Renal cortical epithelial cell (primary cell): Measurements from ENCODE around the gene ATRN. TPM values are rescaled to one million over a fixed set of nuclear protein-coding genes. Genes with fewer than 3 reads are reported as not detected.

Experiments
- DNase-seq: peaks from one replicate; pipeline ENCODE4 v3.0.0-alpha.2; 2011; ENCODE audit warnings: low read depth
- total RNA-seq: library from RNA; depleted of rRNA; stranded (reverse); fragments of >200 nt; gene quantifications from 2 replicates; pipeline ENCODE4 v1.2.3, GENCODE V29; 2014

Gene ATRN
- total RNA-seq, 1 donor from 2014 or later: 66.1 TPM

DNA sequence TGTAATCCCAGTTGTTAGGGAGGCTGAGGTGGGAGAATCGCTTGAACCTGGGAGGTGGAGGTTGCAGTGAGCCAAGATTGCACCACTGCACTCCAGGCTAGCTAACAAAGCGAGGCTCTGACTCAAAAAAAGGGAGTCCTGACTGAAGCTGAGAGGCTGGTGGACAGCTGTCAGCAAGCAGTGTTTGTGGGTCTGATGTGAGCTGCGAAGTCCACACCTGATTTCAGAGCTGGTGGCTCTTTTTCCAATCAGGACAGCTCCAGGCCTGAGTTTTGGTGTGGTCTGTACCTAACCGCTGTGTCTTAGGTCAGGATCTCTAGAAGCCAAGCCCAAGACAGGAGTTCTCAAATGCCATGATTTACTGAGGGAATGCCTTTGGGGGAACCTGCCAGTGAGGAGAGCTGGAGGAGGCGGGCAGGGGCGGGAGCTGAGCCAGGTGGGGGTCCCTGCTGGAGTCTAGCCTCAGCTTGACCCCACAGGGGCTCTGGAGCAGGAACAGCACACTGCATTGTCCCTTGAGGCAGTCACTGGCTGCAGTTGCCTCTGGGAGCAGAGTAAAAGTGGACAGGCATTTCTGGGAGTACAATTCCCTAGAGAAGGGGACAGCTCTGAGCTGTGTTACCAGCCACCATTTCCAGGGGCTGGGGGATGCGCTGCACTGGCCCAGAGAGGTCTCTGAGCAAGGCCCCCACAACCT lies 187.3 kb downstream of the ATRN start:
- DNase-seq: no peak

DNA sequence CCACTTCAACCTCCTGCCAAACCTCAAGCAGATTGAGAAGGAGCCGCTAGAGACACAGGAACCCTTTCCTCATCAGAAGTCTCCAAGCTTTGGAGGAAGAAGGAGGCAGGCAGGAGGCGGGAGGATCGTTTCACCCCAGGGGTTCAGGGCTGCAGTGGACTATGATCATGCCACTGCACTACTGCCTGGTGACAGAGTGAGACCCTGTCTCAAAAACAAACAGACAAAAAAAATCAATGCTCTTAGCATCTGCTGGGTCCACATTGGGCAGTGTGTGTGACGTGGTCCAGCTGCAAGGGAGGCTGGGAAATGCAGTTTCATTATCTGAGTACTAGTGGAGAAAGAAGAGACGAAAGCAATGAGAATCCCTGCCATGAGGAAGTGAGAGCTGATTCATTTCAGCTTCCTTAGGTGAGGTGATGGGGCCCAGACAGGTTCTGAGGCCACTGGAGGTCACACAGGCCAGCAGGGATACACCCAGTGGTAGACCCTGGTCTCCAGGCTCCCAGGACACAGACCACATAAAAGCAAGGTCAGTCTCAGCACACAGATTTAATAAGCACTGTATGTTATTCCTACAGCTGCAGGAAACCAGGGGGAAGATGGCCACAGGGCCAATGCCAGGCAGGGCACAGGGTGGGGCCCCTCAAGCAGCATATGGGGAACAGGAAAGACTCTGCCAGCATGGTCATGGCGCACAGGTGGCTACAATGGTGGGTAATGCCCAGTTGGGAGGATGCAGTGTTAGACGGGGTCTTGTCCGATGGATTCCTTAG lies 188.1 kb downstream of the ATRN start:
- DNase-seq: no peak

DNA sequence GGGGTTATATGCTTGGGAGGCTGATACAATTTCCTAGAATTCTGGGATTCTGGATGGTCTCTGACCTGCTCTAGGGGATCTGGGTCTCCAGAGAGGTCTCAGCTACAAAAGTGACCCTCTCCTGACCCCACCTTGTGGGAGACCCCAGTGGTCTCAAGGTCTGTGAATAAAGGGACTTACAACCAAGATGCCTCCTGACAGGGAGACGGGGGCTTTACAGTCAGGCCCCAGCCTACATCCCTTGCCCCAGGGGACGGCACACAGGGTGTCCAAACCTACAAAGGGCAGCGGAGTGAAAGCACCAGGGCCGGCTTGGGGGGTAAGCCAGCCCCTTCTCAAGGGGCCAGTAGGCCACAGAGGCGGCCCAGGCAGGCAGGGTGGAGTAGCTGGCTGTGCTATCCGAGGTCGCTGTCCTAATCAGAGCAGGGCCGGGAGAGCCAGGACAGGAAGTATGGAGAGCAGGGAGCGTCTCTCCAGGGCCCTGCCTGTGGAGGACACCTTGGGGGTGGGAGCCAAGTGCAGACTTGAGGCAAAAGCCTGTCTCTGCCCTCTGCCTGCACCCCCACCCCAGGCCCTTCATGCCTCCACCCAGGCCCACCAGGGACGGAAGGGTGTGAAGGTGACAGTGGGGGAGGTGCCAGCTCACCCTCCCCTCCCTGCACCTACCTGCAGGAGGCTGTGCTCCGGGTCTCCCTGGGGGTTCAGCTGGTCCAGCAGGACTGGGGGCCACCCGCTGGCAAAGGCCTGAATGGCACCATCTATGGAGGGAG lies 188.9 kb downstream of the ATRN start:
- no peak for DNase-seq

DNA sequence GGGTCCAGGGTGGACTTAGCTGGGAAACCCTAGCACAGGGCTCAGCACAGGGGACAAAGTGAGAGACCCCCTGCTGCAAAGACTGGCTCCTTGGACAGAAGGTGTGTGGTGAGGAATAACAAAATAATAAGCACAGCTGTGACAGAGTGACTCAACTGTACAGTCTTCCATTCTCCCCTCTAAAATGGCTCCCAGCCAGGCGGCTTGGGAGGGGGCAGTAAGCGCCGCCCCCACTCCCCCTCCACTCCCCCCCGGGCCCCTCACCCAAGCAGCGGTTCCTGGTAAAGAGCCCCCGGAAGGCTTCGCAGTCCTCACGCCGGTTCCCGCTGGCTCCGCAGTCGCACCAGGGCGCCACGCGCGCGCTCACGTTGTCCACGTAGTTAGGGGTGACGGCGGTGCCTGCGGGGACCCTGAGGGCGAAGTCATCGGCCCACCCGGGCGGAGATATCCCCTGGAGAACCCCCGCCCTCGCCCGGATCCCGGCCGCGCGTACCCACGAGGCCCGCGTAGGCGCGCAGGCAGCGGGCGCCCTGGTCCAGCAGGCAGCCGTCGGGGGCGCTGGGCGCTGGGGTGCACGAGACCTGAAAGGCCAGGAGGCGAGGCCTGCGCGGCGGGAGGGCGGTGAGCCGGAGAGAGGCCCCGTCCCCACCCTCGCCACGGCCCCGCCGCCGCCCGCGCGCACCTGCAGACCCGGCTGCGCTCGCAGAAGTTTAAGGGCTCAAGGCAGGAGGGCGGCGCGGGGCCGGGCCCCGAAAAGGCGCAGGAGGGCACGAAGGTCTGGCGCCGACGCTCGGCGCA lies 189.6 kb downstream of the ATRN start:
- no peak for DNase-seq

DNA sequence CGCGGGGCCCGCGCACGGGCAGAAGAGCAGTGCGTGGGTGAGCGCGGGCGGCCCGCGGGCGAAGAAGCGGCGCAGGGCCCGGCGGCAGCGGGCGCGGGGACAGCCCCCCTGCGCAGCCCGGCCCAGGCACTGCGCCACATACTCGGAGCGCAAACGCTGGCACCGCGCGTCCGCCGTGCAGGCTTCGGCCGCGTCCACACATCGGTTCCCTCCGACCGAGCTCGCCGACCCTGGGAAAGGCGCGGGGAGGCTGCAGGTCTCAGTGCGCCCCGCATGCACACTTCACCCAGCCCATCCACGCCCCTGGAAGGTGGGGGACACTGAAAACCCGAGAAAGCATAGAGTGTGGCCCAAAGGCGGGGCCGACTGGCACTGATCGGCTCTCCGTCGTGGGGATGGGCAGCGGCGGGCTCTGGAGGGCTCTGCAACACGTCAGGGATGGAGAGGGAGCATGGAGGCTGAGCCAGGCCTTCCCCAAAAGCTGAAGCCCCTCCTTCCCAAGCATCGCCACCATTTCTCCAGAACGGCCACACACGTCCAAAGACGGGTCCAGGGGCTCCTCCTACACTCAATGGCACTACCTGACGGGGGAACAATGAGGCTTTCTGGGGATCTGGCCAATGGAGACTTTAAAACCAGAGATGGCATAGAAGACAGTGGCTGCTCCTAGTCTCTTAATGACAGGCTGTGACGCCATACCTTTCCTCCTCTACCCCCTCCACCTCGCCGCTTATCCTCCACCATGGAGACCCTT lies 190.4 kb downstream of the ATRN start:
- no peak for DNase-seq

DNA sequence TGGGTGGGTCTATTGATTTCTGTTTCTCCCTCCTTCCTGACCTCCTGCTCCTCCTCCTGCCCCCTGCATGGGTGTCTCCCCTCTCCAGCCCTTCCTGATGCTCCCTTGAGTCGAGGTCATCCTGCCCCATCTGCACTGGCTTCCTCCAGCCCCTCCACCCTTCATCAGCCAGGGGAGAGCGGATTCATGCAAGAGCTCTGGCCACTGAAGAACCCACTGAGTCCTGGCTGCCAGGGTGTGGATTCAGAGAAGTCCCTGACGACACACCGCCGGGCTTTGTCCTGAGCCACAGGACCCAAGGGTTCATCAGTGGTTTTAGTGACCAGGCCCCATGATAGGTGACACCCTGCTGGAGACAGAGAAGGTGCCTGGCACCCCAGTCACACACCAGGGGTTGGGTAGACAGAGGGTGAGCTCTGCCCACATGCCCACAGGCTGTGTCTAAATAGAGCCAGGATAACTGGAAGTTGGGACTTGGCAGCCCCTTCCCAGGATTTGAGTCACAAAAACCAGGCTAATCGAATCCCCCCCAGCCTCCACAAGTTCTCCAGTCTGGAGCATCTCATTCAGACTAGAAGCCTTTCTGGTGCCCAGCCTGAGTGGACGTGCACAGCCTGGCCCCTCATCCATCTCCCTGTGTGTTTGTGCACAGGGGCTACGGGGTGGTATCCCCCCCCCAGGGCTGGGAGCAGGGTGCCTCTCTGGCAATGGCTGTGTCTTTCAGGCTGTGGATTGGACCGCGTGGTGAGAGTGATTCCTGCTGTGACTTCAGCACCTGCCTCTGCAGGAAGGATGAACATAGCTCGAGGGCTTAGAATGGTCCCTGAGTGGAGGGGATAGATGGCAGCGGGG lies 191.2 kb downstream of the ATRN start:
- no peak for DNase-seq

DNA sequence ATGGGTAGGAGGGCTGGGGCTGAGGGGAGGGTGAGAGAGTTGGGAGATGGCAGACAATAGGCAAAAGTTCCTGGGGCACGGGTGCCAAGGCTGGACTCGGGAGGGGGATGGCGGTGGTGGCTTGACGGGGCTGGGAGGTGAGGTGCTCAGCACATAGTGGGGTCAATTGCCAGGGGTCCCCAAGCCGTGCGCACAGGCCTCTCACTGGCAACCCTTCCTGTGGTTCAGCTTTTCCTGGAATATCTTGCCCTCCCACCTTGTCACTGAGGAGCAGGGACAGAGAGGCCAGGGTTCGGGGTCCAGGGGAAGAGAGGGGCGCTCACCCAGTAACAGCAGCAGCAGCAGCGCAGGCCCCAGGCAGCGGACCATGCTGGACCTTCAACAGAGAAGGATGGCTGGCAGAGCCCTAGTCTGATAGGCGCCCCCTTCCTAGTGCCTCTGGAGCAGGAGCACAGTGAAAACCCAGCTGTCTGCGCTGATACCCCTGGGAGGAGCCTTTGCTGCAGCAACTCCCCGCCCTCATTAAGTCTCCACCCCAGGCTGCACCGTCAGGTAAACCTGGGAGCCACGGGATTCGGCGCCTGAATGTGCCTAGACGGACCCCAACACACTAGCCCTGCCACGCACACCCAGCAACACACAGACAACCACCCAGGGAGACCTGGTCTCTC lies 192.3 kb downstream of the ATRN start, which contains the start of gene GFRA4:
Gene GFRA4, minus strand, starts transcription at position 369 of the 671 bp plus-strand sequence. Its CDS starts 0 bp downstream, at position 369.
- no peak for DNase-seq

DNA sequence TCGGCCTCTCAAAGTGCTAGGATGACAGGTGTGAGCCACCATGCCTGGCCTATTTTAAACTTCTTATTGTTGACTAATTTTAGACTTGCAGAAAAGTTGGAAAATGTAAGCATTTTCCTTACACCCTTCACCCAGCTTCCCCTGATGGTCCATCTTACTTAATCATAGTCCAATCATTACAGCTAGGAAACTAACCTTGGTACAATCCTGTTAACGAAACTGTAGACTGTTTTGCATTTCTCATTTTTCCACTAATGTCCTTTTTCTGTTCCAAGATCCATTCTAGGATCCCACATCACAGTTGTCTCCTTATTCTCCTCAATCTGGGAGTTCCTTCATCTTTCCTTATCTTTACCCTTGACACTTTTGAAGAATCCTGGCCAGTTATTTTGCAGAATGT lies 193.0 kb downstream of the ATRN start:
- DNase-seq: no peak

DNA sequence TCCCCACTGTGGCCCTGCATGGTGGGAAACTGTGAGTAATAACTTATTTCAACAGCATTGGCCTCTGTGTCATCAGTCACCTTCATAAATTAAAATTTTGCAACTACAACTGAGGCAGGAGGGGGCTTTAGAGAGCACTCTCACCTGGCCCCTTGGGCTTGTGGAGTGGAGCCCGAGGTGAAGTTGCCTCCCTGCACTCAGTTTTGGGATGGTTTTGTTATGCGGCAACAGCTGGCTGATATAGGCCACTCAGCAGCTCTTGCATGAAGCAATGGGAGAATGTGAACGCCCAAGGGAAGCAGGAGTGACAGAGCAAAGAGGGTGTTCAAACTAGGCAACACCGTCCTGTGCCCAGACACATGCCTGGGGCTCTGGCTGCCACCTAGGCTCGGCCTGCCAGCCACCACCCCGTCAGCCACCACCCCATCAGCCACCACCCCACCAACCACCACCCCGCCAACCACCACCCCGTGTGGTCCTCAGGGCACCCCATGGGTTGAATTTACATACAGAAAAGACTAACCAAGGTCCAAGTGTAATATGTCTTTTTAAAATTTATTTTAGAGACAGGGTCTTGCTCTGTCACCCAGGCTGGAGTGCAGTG lies 196.7 kb downstream of the ATRN start:
- no peak for DNase-seq

DNA sequence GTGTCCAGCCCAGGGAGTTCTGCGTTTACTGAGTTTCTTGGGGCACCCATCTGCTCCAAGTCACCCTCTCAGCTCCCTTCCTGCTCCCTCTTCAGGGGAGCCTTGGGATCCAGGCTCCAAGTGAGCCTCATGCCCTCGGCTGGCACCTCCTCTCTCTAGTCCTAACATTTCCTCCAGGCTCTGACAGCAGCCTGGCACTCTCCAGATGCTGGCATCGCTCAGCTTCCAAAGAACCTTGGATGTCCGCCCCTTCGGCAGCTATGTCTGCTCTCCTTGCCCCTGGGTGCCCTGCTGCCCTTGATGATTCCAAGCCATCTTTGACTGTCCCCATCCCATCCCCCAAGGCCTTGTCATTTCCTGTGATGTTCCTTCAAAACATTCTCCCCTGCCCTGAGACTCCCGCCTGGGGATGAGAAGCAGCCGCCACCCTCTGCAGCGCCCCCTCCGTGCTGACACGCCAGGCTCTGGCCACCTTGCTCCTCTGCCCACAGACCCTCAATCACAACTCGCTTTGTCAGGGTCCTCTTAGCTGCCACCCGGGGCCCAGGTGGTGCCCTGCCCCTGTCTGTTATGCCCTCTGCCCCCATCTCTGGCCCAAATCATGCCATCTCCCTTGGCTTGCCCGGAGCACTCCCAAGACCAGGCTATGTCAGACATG lies 199.0 kb downstream of the ATRN start:
- DNase-seq: no peak

DNA sequence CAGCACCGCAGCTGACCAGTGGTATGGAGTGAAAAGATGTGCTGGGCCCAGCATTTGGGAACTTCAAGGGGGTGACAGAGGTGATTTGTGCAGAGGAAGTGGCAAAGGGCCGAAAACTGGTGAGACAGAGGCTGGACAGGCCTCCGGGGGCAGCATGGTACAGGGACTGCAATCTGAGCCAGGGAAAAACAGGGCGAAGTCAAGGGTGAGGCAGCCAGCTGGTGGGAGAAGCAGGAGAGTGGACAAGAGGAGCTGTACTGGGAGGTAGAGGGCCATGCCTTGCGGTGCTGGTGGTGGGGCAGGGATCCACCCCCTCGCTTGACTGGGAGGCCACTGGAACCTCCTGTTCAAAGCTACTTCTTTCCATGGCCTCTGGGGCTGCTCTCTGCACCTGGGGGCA lies 199.7 kb downstream of the ATRN start:
- no peak for DNase-seq

DNA sequence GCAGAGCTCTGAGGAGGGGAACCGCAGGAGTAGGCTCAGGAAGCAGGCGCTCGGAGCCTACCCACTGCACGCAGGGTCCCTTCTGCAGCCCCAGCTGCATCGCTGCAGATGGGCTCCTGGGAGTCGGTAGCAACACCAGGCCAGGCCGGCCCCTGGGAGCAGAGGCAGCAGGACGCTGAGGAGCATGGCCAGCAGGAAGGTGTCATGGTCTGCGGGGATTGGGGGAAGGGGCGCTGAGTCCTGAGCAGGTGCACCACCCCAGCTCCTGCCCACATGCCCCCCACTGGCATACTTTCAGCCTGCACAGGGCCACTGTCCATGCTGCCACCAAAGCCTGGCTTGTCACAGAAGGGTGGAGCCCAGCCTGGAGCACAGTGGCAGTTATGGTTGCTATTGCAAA lies 200.1 kb downstream of the ATRN start:
- DNase-seq: no peak

DNA sequence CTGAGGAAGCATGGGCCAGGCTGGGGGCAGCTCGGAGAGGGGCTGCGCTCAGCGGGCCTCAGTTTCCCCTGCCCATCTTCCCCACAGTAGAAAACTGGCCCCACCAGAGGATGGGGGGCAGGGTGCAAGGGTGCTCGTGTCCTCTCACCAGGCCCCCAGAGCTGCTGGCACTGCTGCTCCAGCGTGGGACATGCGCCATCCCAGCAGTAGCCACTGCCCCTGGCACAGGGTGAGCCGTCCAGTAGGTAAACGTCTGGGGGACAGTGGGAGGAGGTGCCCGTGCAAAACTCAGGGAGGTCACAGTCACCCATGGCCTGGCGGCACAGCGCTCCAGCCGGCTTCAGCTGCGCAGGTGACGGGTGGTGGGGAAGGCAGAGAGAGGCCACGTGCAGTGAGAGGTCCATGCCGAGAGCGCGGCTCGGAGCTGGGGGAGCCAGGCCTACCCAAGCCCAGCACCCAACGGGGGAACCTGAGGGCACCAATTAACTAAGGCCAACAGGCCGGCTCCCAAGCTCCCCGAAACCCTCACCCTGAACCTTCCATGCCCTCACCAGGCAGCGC lies 201.2 kb downstream of the ATRN start:
- no peak for DNase-seq

DNA sequence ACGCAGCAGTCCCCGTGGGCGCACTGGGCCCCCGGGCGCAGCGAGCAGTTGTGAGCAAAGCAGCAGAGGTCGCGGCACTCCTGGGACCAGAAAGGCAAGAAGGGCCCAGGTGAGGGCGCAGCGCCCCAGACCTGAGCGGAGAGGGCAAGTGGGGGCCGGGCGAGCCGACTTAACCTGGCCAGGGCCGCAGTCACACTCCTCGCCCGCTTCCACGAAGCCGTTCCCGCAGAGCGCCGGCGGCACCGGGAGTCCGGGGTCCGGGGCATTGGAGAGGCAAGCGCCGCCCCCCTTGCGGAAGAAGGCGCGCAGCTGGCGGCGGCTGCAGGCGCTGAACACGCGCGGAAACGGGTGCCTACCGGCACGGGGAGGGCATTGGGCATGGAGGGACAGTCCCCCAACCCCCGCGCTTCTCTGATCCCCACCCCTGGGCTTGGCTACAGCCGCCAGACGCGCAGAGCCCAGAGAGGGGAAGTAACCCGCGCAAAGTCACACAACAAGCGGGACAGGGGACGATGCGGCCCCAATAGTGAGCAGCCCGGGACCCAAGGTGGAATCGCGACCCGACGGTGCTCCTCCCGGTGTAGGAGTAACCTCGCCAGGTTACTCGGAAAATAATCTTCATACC lies 201.8 kb downstream of the ATRN start:
- no peak for DNase-seq

DNA sequence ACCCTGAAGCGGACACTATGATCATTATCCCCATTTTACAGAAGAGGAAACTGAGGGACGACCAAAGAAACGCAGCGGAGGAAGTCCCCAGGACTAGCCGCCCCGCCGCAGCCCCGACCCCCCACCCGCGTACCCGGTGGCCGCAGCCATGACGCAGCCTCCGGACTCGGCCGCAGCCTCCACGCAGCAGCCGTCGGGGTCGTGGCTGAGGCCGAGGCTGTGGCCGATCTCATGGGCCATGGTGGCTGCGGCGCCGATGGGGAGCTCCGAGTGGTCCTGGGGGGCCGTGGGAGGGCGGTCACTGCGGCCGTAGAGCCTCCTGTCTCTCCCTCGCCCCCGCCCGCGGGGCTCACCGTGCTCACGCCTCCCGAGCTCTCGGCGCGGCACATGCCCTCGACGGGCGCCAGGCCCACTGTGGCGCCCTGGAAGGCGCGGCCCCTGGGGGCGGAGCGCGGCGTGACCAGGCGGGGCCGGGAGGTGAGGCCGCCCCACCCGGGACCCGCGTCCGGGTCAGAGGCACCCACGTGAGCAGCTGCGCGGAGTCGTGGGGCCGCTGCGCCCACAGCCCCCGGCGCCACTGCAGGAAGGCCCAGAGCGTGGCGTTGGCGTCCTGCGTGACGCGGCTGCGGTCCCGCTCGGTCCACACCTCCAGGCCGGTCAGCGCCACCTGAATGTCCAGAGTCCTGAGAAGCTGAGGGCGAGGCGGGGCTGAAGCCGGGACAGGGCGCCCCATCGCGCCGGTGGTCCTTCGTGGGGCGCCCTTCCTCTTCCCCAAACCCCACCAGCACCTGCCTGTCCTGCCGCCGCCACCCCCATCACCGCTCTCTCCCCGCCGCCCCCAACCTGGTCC lies 202.6 kb downstream of the ATRN start:
- DNase-seq: no peak

DNA sequence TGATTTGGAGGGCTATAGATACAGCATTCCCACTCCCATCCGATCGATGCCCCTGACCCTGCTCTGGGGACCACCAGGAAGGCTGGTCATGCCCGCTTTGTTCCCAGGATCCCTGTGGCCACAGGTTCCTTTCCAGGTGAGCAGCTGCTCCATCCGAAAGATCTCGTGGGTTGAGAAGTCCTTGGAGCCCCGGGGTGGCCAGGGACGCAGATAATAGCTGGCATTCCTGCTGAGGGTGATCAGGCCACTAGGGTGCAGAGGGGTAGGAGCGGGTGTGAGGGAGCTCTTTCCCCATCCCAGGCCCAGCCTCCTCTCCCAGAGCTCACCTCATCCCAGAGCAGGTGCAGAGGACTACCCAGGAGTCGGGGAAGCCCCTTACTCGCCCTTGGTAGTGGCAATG lies 203.6 kb downstream of the ATRN start:
- DNase-seq: no peak
